KBM-7 (cell line): ENCODE data around the gene MTSS2.
A peak's percentile ranks its signal among the peaks of the same experiment; 100 is the strongest.

ENCODE experiments used
- DNase-seq: peaks from one replicate; pipeline ENCODE4 v3.0.0-alpha.2; 2015
- in situ Hi-C: fragments of 300-500 bp; cut with MboI; formaldehyde crosslinking; loops from 2 replicates; pipeline ENCODE4 v1.14.3; 2020; ENCODE audit warnings: low sequenced_read_pairs, low pct_unique_long_range_greater_than_20kb, mixed read lengths

MTSS2 gene

DNA sequence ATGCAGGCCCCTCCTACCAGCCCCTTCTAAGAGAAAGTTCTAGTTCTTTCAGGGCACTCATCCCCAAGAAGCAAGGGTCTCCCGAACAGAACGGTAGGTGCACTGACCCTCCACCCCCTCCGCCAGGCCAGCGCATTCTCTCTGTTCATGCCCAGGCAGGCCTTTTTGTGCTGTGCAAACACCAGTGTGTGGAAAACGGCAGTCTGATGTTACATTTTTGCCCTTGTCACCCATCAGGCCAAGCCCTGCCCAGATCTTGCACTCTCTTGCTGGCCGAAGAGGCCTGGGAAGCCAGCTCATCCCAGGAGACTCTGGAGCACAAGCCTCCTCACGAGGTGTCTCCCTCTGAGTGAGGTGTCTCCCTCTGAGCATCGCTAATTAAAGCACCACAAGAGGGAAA, 16.1 kb upstream of the MTSS2 start:
- in situ Hi-C loops, result no loop called here
- DNase-seq, result no peak

DNA sequence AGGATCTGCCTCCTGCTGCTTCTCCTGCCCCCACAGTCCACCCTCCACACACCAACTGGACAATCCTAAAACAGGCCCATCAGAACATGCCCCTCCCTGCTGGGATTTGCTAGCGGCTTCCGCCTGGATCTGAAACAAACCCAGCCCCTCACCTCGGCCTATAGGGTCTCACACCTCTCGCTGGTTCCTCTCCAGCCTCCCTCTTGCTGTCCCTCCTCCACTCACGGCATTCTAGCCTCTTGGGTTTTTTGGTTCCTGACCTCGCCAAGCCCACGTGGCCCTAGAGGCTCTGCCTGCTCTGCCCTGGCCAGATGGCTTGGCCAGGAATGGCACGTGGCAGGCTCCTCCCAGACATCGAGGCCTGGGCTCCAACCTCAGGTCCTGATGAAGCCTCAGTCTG, 15.7 kb upstream of the MTSS2 start:
- no peak for DNase-seq
- in situ Hi-C loops, result no loop called here

DNA sequence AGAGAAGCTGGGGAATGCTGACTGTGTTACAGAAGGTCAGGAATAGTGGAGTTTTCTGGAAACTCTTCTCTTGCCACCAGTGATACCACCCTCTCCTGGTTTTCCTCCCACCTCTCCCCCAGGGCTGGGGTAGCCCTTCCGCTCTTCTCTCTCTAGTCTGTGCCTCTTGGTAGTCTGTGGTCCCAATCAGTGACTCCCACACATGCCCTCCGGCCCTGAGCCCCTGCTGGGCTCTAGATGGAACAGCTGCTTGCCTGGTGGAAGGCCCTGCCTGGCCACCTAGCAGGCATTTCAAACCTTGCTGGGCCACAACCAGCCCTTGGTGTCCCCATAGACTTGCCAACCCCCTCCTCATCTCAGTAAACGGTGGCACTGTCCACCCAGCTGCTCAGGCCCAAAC, 15.2 kb upstream of the MTSS2 start:
- in situ Hi-C loops, result no loop called here

DNA sequence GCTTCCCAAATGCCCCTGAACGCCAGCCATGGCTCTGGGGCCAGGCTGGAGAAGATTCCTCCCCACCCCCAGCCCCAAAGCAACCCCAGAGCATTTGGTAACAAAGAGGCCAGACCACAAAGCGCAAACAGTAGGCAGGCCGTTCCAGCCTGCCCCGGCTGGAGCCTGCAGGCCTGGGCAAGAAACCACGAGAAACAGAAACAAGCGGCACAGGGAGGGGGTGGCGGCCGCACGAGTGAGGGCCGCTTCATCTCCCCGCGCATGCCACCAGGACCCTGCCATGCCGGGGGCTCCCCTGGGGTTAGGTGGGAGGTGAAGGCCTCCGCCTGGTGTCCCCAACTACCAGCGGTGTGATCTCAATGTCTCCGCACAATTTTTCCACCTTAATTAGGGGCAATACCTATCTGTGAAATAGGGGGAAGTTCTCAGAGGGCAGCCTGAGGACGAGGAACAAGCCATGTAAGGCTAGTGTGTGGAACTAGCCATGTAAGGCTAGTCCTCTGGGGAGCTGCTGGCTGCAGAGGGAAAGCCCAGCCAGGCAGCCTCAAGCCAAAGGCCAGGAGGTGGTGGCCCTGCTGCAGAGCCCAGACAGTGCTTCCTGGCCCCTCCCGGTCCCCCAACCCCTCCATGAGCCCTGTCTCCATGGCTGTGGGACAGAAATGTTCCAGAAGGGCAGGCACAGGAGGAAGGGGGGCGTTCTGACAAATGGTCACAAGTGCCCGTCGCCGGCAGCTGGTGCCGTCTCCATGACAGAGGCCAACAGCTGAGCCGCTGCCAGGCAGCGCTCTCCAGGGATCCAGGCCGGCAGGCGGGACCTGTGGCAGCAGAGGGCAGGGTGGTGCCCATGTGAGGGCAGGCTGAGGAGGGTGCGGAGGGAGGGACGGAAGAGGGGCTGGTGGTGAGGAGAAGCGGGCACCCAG, 14.5 kb upstream of the MTSS2 start:
- DNase-seq, result peak; percentile 59
- in situ Hi-C loops, result no loop called here

More for the DNA sequence above, 15.2 kb upstream of the MTSS2 start:
- no peak for DNase-seq

DNA sequence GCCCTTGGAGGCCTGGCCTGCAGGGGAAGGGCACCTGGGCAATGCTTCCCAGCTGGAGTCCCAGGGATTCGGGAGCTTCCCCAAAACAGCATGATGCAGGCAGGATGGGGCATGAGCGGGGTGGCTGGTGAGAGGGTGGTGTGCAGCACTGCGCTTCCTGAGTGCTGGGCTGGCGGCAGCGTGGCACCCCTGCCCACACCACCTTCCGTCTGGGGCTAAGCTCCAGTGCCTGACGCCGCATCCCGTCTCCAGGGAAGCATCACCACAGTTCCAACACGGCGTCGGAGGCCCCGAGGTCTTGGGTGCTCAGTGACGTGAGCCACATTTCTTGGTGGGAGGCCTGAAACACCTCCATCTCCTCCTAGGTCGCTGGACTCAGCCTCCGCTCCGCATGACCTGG, 13.8 kb upstream of the MTSS2 start:
- in situ Hi-C loops, result no loop called here
- no peak for DNase-seq

DNA sequence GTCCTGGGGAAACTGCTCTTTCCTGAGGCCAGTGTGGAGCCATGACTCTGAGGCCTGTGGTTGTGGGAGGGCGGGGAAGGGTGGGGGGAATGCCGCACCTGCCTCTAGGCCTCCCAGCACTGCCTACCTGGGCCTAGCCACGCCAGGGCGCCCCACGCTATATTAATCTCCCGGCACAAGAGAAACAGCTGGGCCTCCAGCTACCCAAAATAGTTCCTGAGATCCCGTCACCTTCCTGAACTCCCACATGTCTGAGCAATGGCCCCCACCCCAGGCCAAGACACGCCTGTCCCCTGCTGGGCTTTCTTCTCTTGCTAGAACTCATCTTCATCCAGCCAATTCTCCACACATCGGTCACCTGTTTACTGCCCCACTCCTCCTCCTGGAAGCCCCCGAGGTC, 13.0 kb upstream of the MTSS2 start:
- DNase-seq, result no peak
- in situ Hi-C loops, result no loop called here

DNA sequence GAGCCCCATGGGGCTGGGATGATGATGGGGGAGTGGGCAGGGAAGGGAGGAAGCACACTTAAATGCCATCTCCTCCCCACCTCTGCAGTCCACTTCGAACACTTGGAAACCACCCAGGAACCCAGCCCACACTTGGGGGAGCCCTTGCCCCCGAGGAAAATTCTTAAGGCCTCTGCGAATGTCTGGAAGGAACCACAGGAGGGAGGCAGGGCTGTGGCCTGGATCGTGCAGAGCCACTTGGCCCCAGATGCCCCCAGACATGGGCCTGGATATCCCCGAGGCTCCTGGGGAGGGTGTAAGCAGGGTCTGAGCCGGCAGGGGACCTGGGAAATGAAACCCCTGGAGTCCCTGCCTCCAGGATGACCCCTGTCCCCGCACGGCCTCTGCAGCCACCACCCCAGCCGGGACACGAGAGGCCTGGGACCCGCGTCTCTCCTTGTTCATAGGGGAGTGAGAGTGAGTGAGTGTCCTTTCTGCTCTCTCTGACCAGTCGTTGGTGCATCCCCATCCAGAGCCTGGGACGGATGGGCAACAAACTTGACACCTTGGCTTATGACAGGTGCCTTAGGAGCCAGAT, 11.8 kb upstream of the MTSS2 start:
- in situ Hi-C loops, result no loop called here
- DNase-seq, result no peak

DNA sequence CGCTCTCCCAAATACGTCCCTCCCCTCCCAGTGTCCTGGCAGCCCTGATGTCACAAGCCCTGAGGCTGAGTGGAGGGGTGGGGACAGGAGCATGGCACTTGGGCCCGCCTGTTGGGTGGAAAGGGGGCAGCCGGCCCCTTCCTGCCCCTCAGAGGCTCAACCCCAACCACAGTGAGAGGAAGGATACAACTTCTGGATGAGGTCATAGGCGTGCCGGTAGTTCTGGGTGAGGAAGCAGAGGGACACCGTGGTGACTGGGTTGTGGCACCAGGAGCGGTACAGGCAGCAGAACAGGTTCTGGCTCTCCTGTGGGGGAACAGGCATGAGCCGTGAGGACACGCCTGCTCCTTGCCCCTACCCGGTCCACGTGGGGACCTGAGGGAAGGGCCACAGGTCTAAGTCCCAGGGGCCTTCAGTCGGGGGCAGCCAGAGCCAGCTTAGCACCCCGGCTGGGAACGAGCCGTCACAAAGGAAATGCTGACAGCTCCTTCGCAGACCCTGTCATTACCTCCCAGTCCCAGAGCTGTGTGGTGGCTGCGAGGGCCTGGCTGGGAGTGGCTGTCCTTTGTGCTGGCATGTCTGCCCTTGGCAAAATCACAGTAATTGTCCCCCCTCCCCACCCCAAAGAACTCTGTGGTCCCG, 11.2 kb upstream of the MTSS2 start:
- in situ Hi-C loops, result no loop called here
- DNase-seq, result peak; percentile 69

DNA sequence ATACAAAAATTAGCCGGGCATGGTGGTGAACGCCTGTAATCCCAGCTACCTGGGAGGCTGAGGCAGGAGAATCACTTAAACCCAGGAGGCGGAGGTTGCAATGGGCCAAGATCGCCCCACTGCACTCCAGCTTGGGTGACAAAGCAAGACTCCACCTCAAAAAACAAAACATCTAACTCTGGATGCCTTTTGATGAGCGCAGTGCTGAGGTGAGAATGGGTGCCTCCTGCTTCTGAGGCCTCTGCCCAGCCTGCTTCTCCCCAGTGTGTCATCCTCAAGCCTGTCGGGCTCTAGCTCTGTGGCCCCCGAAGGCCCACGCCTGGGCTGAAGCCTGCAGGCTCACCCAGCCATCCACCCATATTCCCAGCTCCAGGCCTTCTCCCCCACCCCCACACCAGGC, 10.5 kb upstream of the MTSS2 start:
- in situ Hi-C loops, result no loop called here
- DNase-seq, result no peak

DNA sequence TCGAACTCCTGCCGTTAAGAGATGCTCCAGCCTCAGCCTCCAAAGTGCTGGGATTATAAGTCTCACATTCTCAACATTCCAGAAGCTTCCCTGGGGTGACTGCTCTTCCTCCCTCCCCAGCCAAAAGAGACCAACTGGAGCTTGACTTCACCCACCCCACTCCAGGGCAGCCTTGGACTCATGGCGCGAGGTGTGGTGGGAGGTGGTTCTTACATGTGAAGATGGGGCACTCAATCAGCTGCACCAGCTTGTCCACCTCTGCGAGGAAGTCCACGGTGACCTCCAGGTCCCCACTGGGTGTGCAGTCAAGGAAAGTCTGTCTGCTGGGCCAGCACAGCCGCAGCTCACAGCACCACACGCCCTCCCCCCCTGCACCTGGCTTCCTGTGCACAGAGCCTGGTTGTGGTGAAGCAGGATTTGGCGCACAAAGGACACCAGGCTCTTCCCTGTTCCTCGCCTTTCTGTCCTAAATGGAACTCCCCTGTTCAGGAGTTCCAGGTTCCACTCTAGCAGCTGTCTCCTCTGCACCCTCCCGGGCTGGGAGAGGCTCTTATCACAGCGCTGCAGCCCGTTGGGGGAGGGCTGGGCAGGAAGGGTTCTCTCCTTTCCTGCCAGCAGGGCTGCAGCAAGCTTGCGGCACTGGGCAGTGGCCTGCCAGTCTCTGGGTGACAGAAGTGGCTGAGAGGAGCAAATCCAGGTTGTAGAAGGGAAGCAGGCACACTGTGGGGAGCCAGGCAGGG, 9.6 kb upstream of the MTSS2 start:
- in situ Hi-C loops, result no loop called here
- DNase-seq, result peak; percentile 67

DNA sequence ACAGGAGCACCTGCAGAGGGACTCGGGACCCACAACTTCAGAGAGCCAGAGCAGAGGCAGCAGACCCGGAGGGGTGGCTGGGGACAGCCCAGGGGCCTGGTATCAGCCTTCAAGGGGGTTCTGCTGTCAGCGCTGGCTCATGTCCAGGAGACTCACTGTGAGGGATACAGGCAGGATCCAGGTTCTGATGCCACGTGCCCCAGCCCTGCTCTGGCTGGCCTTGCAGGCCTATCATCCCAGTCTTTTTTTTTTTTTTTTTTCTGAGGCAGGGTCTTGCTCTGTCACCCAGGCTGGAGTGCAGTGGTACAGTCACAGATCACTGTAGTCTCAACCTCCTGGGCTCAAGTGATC, 9.0 kb upstream of the MTSS2 start:
- in situ Hi-C loops, result no loop called here
- DNase-seq, result no peak

DNA sequence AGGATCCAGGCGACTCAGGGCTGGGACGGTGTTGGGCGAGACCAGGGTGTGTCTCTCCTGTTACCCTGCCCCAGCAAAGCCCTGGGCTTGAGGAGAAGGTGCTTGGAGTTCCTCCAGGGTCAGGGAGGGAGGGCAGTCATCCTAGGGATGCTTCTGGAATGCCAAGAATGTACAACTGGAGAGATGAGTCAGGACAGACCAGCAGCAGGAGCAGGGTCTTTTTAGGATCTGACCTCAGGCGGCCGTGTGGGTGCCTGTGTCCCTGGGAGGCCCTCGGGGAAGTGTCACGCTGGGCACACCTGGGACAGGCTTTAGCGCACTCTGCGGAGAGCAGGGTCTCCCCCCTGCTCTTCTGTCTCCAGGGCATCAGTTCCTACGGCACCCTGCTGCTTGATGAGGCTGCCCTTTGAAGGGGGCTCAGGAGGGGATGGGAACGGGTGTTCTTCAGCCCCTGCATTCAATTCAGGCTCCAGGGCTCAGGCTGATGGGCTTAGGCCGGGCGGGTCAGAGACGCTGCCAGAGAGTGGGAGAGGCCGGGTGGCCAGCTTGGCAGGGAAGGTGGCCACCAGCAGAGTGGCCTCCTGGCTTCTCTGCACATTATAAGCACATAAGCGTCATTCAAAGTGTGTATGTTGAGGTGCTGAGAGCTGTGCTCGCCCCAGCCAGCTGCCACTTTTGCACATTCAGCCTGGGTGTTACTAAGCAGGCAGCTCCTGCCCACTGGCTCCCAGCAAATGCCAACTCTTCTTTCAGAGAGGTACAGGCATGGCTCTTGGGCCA, 8.4 kb upstream of the MTSS2 start:
- no peak for DNase-seq
- in situ Hi-C loops, result no loop called here

DNA sequence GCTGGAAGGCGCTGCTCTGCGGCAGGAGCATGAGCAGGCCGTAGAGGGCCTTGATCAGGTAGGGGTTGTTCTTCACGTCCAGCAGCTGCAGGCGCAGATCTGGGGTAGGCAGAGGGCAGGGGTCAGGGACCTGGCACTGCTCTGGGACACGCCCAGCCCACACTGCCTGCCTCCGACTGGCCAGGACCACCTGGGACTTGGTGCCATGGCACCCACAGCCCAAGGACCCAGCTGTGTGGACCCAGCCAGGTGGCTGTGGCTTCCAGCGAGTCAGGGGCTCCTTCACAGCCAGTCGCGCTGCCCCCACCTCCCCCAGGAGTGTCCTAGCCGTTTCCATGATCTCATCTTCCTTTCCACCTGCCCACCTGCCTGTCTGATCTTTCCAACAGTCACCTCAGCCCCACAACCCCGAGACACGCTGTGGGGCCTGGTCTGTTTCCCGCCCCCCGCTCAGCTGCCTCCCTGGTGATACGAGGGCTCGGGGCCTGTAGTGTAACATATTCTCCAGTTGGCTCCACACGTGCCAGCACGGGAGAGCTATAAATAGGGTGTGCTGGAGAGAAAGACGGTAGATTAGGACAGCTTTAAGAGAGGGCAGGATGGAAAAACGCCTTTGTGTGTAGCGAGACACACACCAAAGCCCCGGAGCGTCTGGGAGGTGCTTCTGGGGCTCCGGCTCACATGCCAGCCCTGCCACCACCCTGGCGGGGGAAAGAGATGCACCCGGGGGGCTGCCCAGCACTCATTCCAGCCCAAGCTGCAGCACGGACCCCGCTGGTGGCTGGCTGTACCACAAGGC, 7.2 kb upstream of the MTSS2 start:
- no peak for DNase-seq

DNA sequence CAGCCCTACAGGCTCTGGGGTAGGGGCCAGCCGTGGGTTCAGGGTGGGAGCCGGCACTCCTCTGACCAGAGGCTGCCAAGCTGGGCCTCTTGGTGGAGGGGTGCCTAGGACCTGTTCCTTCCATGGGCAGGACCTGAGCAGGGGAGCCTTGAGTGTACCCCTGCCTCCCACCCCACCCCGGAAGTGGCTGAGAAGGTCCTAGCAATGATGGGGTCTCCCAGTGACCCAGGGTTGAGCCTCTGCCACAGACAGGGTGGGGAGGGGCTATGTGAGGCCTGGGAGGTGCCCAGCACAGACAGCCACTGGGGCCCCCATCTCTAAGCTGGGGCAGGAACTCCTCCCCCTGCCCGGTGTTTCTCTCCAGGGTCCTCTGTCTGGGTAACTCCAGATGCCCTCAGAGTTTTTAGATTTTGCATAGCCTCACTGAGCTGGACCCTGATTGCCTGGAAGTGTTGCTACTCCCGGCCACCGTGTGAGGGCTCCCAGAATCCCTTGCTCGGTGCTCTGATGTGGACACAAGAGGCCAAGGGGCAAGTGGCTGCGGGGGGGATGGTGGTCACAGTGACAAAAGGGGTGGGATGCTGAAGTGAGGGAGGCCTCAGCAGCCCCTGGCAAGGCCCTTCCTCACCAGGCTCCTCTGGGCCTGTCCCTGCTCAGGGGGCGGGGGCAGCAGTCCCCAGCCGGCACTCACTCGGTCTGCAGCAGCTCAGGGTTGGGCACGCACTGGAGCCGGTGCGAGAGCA, 6.4 kb upstream of the MTSS2 start:
- DNase-seq, result no peak
- in situ Hi-C loops, result no loop called here

More for the DNA sequence above, 7.2 kb upstream of the MTSS2 start:
- in situ Hi-C loops, result no loop called here

DNA sequence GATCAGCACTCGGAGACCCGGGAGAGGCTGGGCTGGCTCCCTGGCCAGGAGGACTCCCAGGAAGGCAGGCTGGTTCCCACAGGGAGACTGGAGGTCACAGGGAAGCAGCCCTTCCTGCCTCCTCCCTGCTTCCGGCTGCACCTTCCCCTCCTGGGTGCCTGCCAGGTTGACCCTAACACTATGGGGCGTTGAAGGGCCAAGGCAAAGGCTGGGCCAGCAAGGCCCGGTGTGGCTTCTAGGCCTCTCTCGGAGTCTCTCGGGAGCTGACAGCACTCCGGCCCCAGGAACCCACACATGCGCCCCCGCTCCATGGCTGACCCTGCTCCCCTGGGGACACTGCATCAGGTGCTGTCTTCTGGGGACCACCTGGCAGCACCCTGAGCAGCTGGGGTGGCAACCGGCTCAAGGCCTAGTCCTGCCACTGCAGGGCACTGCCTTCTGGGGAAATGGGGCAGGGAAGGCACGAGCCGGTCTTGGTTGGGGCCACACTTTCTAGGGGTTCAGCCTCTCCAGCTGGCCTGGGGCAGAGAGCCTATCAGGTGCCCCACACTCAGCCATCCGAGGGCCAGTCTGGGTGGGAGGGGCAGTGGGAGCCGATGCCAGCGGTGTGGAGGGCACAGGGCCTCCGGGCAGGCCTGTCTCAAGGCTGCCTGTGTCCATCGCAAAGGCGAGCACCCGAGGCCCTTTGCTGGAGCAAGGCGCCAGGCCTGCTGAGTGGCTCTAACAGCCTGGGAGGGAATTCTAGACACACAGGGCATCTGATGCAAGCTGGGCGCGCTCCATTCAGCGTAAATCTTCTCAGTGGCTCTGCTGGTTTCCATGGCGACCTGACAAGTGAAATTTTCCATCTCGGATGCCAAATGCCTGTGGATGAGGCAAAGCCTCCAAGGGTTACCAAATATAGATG, 5.6 kb upstream of the MTSS2 start:
- in situ Hi-C loops, result no loop called here
- DNase-seq, result no peak

DNA sequence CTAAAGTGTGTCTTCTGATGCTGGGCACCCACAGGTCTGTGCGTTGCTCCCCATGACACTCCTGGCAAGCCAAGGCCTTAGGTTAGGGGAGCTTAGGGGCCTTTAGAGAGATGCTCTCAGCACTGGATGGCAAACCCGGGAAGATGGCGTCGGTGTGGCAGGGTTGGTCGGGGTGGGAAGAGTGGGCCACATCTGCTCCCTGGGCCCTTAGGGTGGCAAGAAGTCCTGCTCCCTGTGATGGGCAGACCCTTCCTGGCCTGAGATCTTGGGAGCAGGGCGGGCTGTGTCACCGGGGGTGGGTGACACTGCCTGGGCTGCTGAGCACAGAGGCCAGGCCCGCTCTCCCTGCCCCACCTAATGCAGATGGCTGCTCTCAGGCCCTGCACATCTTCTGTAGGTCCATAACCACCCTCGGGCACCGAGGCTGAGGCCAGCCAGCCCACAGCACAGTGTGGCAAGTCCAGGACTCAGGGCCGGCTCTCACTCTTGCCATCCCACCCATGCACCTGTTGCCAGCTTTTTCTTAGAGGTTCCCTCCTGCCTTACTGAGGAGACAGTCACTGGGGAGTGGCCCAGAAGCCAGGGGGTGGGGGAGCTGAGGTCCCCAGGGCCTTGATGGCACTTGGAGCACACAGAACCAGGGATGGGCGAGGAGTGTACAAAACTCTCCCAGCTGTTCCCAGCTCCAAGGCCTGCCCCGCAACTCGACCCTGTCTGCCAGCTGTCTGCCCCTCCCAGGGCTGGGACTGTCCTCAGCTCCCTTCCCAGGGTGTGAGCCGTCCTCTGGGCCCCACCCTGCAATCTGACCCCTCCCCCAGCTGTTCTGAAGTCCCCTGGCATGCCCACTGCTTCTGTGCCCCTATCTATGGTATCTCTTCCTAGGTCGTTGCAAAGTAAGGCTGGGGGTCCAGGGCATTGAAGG, 4.4 kb upstream of the MTSS2 start:
- no peak for DNase-seq
- in situ Hi-C loops, result no loop called here
